Stimulated activated naive CD8-positive, alpha-beta T cell treated with anti-CD3 and anti-CD28 coated beads, Interleukin-15, amount 100 ng/mL, for 72 hours (primary cell): Measurements from ENCODE around the gene SPATS2.
A peak's percentile ranks its signal among the peaks of the same experiment; 100 is the strongest.
"Not testable (repeated sequence)": the region's sequence is repeated elsewhere in the genome, so short reads cannot be mapped to it uniquely, and the experiment has no call there.

Experiments used
- ATAC-seq: fragments of 150-1000 bp; cut with Tn5 transposase; 2 replicates; pipeline ENCODE4 v1.10.0; 2021; ENCODE audit warnings: mild to moderate bottlenecking, moderate library complexity
- DNase-seq, 2 donors: peaks; one replicate each; pipeline ENCODE4 v3.0.0; 2021 to 2022
- H3K27ac Mint-ChIP-seq, 2 donors: one replicate each; pipeline ENCODE4 v1.8.0; 2022; ENCODE audit warnings: mild to moderate bottlenecking in 2 of 2, mixed read lengths in 2 of 2, moderate library complexity in 2 of 2
- H3K27me3 Mint-ChIP-seq: one replicate; pipeline ENCODE4 v1.8.0; 2022; ENCODE audit warnings: mixed read lengths
- H3K4me1 Mint-ChIP-seq: one replicate; pipeline ENCODE4 v1.8.0; 2022; ENCODE audit warnings: mild to moderate bottlenecking, mixed read lengths
- H3K4me3 Mint-ChIP-seq, 2 donors: one replicate each; pipeline ENCODE4 v1.8.0; 2022; ENCODE audit warnings: mild to moderate bottlenecking in 2 of 2, mixed read lengths in 2 of 2, moderate library complexity in 1 of 2
- H3K9me3 Mint-ChIP-seq, 2 donors: one replicate each; pipeline ENCODE4 v1.8.0; 2022; ENCODE audit warnings: mixed read lengths in 2 of 2

SPATS2 gene

GRCh38 chr12:49362077-49362476 lies 5.2 kb upstream of the SPATS2 start:
- Mint-ChIP-seq H3K27ac (no peak overlapping the region), H3K4me1 (peaks cover 20% of the 10 kb centered on the region), H3K27me3 (peaks cover 10% of the 10 kb centered on the region), H3K4me3 (no peak overlapping the region), H3K9me3 (no peaks in the 10 kb centered on the region)
- DNase-seq (no peak), ATAC-seq (no peak)

GRCh38 chr12:49364989-49365388 lies 2.3 kb upstream of the SPATS2 start:
- ATAC-seq (no peak), DNase-seq (no peak)
- Mint-ChIP-seq H3K9me3 (no peaks in the 10 kb centered on the region), H3K27me3 (no peaks in the 10 kb centered on the region), H3K4me3 (no peak overlapping the region), H3K4me1 (peaks cover 38% of the 10 kb centered on the region), H3K27ac (no peak overlapping the region)

- H3K4me3 Mint-ChIP-seq = peak overlapping the region in 1 of 2 donors; percentile 84
- no peak for ATAC-seq
- H3K27ac Mint-ChIP-seq = peak overlapping the region in 1 of 2 donors; percentile 98
- no peak for DNase-seq
- H3K9me3 Mint-ChIP-seq = no peaks in the 10 kb centered on the region
- peaks cover 38% of the 10 kb centered on the region for H3K4me1 Mint-ChIP-seq
- no peaks in the 10 kb centered on the region for H3K27me3 Mint-ChIP-seq
Measured at GRCh38 chr12:49365542-49365941, 1.7 kb upstream of the SPATS2 start.

GRCh38 chr12:49366096-49366651 lies 1.1 kb upstream of the SPATS2 start:
- peak overlapping the region; percentile 78 to 84 for H3K4me3 Mint-ChIP-seq
- H3K27me3 Mint-ChIP-seq = no peaks in the 10 kb centered on the region
- peak overlapping the region; percentile 98 for H3K27ac Mint-ChIP-seq
- H3K4me1 Mint-ChIP-seq = peaks cover 38% of the 10 kb centered on the region
- ATAC-seq = peak; percentile 33
- no peak for DNase-seq
- no peaks in the 10 kb centered on the region for H3K9me3 Mint-ChIP-seq

- no peaks in the 10 kb centered on the region for H3K27me3 Mint-ChIP-seq
- peaks cover 44% of the 10 kb centered on the region for H3K4me1 Mint-ChIP-seq
- ATAC-seq = peak; percentile 89
Measured at GRCh38 chr12:49366652-49367380, 446 bp upstream of the SPATS2 start.

GRCh38 chr12:49368240-49368600 lies 958 bp downstream of the SPATS2 start:
- ATAC-seq (no peak), DNase-seq (no peak)
- no peaks in the 10 kb centered on the region for H3K27me3 Mint-ChIP-seq
- peaks cover 44% of the 10 kb centered on the region for H3K4me1 Mint-ChIP-seq
- no peak overlapping the region for H3K27ac Mint-ChIP-seq
- H3K9me3 Mint-ChIP-seq = no peaks in the 10 kb centered on the region
- H3K4me3 Mint-ChIP-seq = peak overlapping the region; percentile 78 to 84

More at GRCh38 chr12:49366652-49367380, 446 bp upstream of the SPATS2 start:
- no peaks in the 10 kb centered on the region for H3K9me3 Mint-ChIP-seq
- H3K27ac Mint-ChIP-seq = peak overlapping the region; percentile 98
- peak overlapping the region; percentile 78 to 84 for H3K4me3 Mint-ChIP-seq
- peak; percentile 89 to 91 for DNase-seq

GRCh38 chr12:49369411-49370145 lies 2.3 kb downstream of the SPATS2 start:
- Mint-ChIP-seq H3K4me3 (no peak overlapping the region), H3K4me1 (peaks cover 44% of the 10 kb centered on the region), H3K9me3 (no peaks in the 10 kb centered on the region), H3K27me3 (no peaks in the 10 kb centered on the region), H3K27ac (no peak overlapping the region)
- ATAC-seq (no peak), DNase-seq (no peak)

- peaks cover 42% of the 10 kb centered on the region for H3K4me1 Mint-ChIP-seq
- H3K27me3 Mint-ChIP-seq = no peaks in the 10 kb centered on the region
- ATAC-seq = no peak
- no peaks in the 10 kb centered on the region for H3K9me3 Mint-ChIP-seq
- H3K4me3 Mint-ChIP-seq = no peak overlapping the region
- H3K27ac Mint-ChIP-seq = no peak overlapping the region
- no peak for DNase-seq
Measured at GRCh38 chr12:49370539-49370938, 3.3 kb downstream of the SPATS2 start.

- ATAC-seq (peak; percentile 50), DNase-seq (no peak)
- Mint-ChIP-seq H3K4me3 (no peak overlapping the region), H3K9me3 (no peaks in the 10 kb centered on the region), H3K27me3 (no peaks in the 10 kb centered on the region), H3K4me1 (peaks cover 6% of the 10 kb centered on the region), H3K27ac (no peak overlapping the region)
Measured at GRCh38 chr12:49375406-49375805, 8.1 kb downstream of the SPATS2 start.

- Mint-ChIP-seq H3K9me3 (no peaks in the 10 kb centered on the region), H3K27ac (no peak overlapping the region), H3K4me3 (no peak overlapping the region), H3K4me1 (no peaks in the 10 kb centered on the region), H3K27me3 (no peaks in the 10 kb centered on the region)
- DNase-seq (no peak), ATAC-seq (no peak)
Measured at GRCh38 chr12:49377386-49377785, 10.1 kb downstream of the SPATS2 start.

- H3K4me3 Mint-ChIP-seq, H3K9me3 Mint-ChIP-seq, DNase-seq, ATAC-seq, H3K27me3 Mint-ChIP-seq, H3K4me1 Mint-ChIP-seq: not testable (repeated sequence)
- peak overlapping the region in 1 of 2 donors; percentile 2 for H3K27ac Mint-ChIP-seq
Measured at GRCh38 chr12:49380184-49380583, 12.9 kb downstream of the SPATS2 start.

- peak; percentile 64 to 66 for DNase-seq
- peak; percentile 91 for ATAC-seq
- Mint-ChIP-seq H3K9me3 (no peaks in the 10 kb centered on the region), H3K27ac (no peak overlapping the region), H3K4me3 (peak overlapping the region; percentile 16 to 70), H3K4me1 (peaks cover 10% of the 10 kb centered on the region), H3K27me3 (peaks cover 9% of the 10 kb centered on the region)
Measured at GRCh38 chr12:49388682-49389386, 21.6 kb downstream of the SPATS2 start.

- peak overlapping the region; percentile 16 to 70 for H3K4me3 Mint-ChIP-seq
- peaks cover 9% of the 10 kb centered on the region for H3K27me3 Mint-ChIP-seq
- peaks cover 10% of the 10 kb centered on the region for H3K4me1 Mint-ChIP-seq
- no peaks in the 10 kb centered on the region for H3K9me3 Mint-ChIP-seq
- H3K27ac Mint-ChIP-seq = no peak overlapping the region
- no peak for ATAC-seq
- DNase-seq = no peak
Measured at GRCh38 chr12:49389387-49389703, 22.1 kb downstream of the SPATS2 start.

GRCh38 chr12:49397000-49397399 lies 29.7 kb downstream of the SPATS2 start:
- no peaks in the 10 kb centered on the region for H3K27me3 Mint-ChIP-seq
- no peaks in the 10 kb centered on the region for H3K9me3 Mint-ChIP-seq
- H3K27ac Mint-ChIP-seq = no peak overlapping the region
- no peak for ATAC-seq
- no peaks in the 10 kb centered on the region for H3K4me1 Mint-ChIP-seq
- no peak overlapping the region for H3K4me3 Mint-ChIP-seq
- DNase-seq = no peak

GRCh38 chr12:49400304-49400703 lies 33.0 kb downstream of the SPATS2 start:
- no peaks in the 10 kb centered on the region for H3K4me1 Mint-ChIP-seq
- H3K27ac Mint-ChIP-seq = no peak overlapping the region
- no peak overlapping the region for H3K4me3 Mint-ChIP-seq
- H3K9me3 Mint-ChIP-seq = no peaks in the 10 kb centered on the region
- DNase-seq = no peak
- H3K27me3 Mint-ChIP-seq = no peaks in the 10 kb centered on the region
- no peak for ATAC-seq

- DNase-seq (no peak), ATAC-seq (no peak)
- Mint-ChIP-seq H3K4me1 (no peaks in the 10 kb centered on the region), H3K9me3 (no peaks in the 10 kb centered on the region), H3K4me3 (no peak overlapping the region), H3K27ac (no peak overlapping the region), H3K27me3 (no peaks in the 10 kb centered on the region)
Measured at GRCh38 chr12:49403971-49404450, 36.7 kb downstream of the SPATS2 start.
